ENCODE data around the gene PLSCR2.
"Not testable (repeated sequence)": the region's sequence is repeated elsewhere in the genome, so short reads cannot be mapped to it uniquely, and the experiment has no call there.

The PLSCR2 gene

DNA sequence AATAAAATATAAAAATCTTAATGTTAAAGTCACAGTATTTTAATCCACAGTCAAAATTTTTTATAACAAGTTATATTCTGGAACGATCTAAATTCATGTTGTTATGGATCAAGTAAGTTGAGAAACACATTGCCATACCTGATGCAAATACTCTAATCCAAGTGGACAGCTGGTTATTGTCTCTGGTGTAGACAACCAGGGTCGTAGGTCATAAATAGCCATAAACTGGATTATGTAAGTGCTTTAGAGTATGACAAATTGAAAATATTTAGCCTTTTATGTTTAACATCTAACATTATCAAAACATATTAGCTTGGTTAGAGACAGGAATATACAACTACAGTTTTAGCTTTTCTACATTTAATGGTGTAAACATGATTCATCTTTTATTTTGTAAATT is 53.0 kb downstream of the PLSCR2 start:
- DNase-seq (ENCODE audit: low read depth), result no peak

DNA sequence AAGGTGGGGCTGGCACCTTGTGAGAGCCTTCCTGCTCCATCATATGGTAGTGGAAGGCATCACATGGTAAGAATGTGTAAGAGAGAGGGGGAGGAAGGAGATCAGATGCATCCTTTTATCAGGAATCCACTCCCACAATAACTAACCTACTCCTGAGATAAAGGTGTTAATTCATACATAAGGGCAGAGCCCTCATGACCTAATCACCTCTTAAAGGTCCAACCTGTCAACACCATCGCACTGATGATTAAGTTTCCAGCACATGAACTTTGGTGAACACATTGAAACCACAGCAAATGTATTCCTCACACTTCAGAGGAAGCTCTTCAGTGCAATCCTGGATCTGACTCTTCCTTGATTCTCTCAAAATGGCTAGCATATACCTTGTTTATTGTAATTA is 55.4 kb downstream of the PLSCR2 start:
- no peak for DNase-seq (ENCODE audit: low read depth)

DNA sequence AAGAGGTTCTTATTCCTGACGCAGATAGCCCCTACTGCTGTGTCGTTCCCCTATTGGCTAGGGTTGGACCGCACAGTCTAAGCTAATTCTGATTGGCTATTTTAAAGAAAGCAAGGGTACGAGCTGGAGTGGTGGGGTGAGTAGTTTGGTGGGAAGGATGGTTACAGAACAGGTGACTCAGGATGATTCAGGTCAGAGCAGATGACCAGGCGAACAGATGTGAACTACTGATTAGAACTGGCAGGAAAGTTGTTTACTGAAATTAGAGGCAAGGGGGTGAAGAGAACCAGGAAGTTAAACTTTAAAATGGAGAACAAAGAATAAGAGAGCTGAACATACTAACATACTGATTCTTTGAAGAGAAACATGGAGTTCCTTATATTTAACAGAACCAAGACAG is 56.6 kb downstream of the PLSCR2 start:
- not testable (repeated sequence) for DNase-seq (ENCODE audit: low read depth)

- DNase-seq (ENCODE audit: low read depth), result no peak
Observed at GRCh38 chr3:146407956-146408355, 61.4 kb downstream of the PLSCR2 start.

DNA sequence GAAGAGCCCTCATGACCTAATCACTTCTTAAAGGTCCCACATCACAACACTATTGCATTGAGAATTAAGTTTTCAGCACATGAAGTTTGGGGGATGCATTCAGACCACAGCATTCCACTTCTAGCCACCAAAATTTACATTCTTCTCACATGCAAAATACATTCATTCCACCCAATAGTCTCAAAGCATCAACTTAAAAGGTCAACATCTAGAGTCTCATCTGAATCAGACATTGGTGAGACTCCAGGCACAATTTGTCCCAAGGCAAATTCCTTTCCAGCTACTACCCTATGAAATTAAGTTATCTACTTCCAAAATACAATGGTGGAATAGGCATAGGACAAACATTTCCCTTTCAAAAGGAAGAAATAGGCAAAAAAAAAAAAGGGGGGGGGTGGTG is 64.9 kb downstream of the PLSCR2 start:
- peak; percentile 41 for DNase-seq (ENCODE audit: low read depth)

DNA sequence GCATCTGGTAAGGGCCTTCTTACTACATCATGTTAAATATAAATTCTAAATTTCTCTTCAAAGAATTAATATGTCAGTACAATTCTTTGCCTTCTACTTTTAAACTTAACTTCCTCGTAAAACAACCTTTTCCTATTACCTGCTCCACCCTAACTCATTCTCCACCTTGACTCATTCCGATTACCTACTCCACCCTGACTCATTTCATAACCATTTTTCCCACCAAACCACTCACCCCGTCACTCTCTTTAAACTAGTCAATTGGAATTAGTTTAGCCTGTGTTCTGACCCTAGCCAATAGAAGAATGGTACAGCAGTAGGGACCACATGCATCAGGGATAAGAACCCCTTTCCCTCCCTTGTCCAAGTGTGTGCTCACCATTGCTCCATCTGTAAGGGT is 65.6 kb downstream of the PLSCR2 start:
- DNase-seq (ENCODE audit: low read depth), result no peak

DNA sequence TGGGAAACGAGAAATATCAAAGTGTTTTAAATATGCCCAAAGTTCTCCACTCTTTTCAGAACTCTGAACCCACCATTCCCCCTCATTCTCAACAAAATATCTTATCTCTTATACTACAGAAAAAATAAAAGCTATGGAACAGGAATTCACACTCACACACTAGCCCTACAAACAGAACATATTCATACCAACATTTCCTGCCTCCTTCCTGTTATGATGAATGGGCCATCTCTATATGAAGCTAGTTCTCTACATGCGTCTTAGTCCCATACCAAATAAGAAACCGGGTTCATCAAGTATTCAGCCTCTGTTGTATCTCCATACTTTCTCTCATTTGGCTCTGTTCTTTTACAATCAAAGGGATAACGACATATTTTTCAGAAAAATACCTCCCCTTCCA is 72.6 kb downstream of the PLSCR2 start:
- no peak for DNase-seq (ENCODE audit: low read depth)

DNA sequence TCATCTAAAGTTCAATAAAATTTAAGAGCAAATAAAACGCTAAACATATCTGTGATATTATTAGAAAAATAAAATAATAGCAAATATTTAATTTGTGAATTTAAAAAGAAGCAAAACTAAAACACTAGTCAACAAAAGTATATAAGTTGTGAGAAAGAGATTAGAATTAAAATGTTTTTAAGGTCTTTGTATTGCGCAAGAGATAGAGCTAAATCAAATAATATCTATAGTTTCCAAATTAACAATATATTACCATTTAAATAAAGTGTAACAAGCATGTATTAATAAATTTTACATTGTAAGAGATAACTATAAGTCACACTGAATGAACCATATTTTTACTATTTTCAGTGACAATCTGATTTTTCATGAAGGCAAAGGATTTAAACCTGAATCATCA is 74.2 kb downstream of the PLSCR2 start:
- no peak for DNase-seq (ENCODE audit: low read depth)

- peak; percentile 88 for DNase-seq (ENCODE audit: low read depth)
Observed at GRCh38 chr3:146390957-146391356, 78.4 kb downstream of the PLSCR2 start.

- no peak for DNase-seq (ENCODE audit: low read depth)
Observed at GRCh38 chr3:146390006-146390772, 79.2 kb downstream of the PLSCR2 start.

GRCh38 chr3:146387566-146387965 is 81.8 kb downstream of the PLSCR2 start:
- no peak for DNase-seq (ENCODE audit: low read depth)

DNA sequence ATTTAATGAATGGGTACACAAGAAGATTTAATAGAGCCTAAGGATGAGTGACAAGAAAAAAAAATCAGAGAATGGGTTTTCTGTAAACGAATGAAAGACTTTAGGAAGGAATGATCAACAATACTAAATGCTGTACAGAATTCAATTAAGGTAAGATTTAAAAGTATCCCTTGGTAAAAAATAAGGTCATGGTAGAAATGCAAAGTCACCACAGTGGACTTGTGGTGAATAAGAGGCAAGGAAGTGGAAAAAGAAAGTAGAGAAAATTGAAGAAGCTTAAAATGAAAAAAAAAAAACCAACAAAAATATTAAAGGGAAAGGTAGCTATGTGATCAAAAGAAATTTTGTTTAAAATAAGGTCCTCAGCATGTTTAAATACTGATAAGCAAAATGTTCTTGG is 82.4 kb downstream of the PLSCR2 start:
- no peak for DNase-seq (ENCODE audit: low read depth)

DNA sequence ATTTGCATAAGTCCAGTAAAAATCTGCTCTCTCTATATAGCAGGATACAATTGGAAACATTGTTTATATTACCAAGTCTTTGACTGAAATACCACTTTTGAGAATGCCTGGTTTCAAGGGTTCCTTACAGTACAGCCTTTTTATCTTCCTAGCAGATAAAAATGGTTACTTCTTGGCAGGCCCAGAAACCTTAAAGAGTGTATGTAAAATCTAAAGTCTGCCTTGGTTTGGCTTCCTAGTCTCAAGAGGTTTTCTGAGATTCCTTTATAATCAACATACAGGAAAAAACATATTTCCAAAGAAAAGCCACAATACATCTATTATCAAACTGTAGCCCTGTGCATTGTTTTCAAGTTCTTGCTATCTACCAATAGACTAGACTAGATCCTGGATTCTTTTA is 84.6 kb downstream of the PLSCR2 start:
- DNase-seq (ENCODE audit: low read depth), result no peak

All from fibroblast of gingiva (primary cell).